Endothelial cell of umbilical vein (primary cell): ENCODE measurements around the gene OPTC. TPM values are rescaled to one million over a fixed set of nuclear protein-coding genes. Genes with fewer than 3 reads are reported as not detected.

Experiments used
- BruUV-seq: library from RNA; stranded (reverse); fragments of 400-500 nt; replicated peaks from 2 replicates; lab custom pipeline; 2021; lab: Mats Ljungman, UMichigan
- CTCF ChIA-PET: fragments of 300-600, 350-600 bp; sonication (Branson Sonifier 250); formaldehyde crosslinking; loops from one replicate; lab custom pipeline; 2021; ENCODE audit warnings: antibody characterized with exemption, inconsistent platforms; lab: Charles Lee
- POLR2A ChIA-PET: fragments of 300-600, 350-600 bp; sonication (Branson Sonifier 250); formaldehyde crosslinking; loops from one replicate; lab custom pipeline; 2021; ENCODE audit warnings: antibody characterized with exemption, inconsistent platforms; lab: Charles Lee
- DNase-seq: peaks from one replicate; pipeline ENCODE4 v3.0.0-alpha.2; 2011; ENCODE audit warnings: low read depth, low spot score
- FAIRE-seq: peaks from 2 replicates; lab custom pipeline; 2011; peaks lifted over from hg19 to GRCh38; lab: Jason Lieb, UNC
- H2AFZ ChIP-seq: 2 replicates; pipeline ENCODE4 v1.6.0; 2012; ENCODE audit warnings: low read depth, low read length, control low read depth, inconsistent platforms
- H3K27ac ChIP-seq: 2 replicates; pipeline ENCODE4 v1.5.1; 2011; ENCODE audit warnings: low read depth, mild to moderate bottlenecking, control low read depth, low read length, moderate library complexity; ENCODE audit not compliant: insufficient read depth
- H3K27me3 ChIP-seq, 2 experiments: 2 replicates each; pipeline versions ENCODE4 v1.6.0 to v1.6.1; 2011; ENCODE audit warnings: low read length in 2 of 2, mixed read lengths in 1 of 2; ENCODE audit not compliant: control insufficient read depth in 2 of 2, insufficient read depth in 2 of 2
- H3K36me3 ChIP-seq, 2 experiments: 2 replicates in 1 of 2; 3 replicates in 1 of 2; pipeline ENCODE4 v1.5.1; 2011; ENCODE audit warnings: low read length in 2 of 2, mild to moderate bottlenecking in 1 of 2, moderate library complexity in 1 of 2; ENCODE audit not compliant: control insufficient read depth in 2 of 2, insufficient read depth in 2 of 2; ENCODE audit errors: extremely low read depth in 1 of 2
- H3K4me1 ChIP-seq: 3 replicates; pipeline ENCODE4 v1.5.1; 2011; ENCODE audit warnings: mild to moderate bottlenecking, low read length; ENCODE audit not compliant: control insufficient read depth, insufficient read depth; ENCODE audit errors: extremely low read depth
- H3K4me2 ChIP-seq: 2 replicates; pipeline ENCODE4 v1.6.1; 2011; ENCODE audit warnings: low read length, control low read depth, mixed read lengths; ENCODE audit not compliant: insufficient read depth
- H3K4me3 ChIP-seq, 3 experiments: fragments of 200-600 bp in 1 of 3; sonication (generic), shearing (Covaris generic) in 1 of 3; replicated peaks in 1 of 3; 2 replicates each; pipeline ENCODE4 v1.5.1; 2011 to 2016; ENCODE audit warnings: control low read depth in 3 of 3, low read length in 3 of 3, mild to moderate bottlenecking in 2 of 3, inconsistent platforms in 1 of 3, low read depth in 1 of 3, moderate library complexity in 1 of 3; ENCODE audit not compliant: insufficient read depth in 1 of 3
- H3K79me2 ChIP-seq: 2 replicates; pipeline ENCODE4 v1.6.0; 2012; ENCODE audit warnings: low read length, inconsistent platforms; ENCODE audit not compliant: control insufficient read depth, insufficient read depth
- H3K9ac ChIP-seq: replicated peaks from 2 replicates; pipeline ENCODE3; 2011; ENCODE audit warnings: low read length, control low read depth; ENCODE audit not compliant: insufficient read depth; ENCODE audit errors: extremely low read depth
- H3K9me1 ChIP-seq: replicated peaks from 3 replicates; pipeline ENCODE4 v1.6.0; 2011; ENCODE audit warnings: mild to moderate bottlenecking, low read length; ENCODE audit not compliant: control insufficient read depth, insufficient read depth; ENCODE audit errors: extremely low read depth
- H3K9me3 ChIP-seq: replicated peaks from 2 replicates; pipeline ENCODE4 v1.5.1; 2012; ENCODE audit warnings: low read length, inconsistent platforms; ENCODE audit not compliant: control insufficient read depth, insufficient read depth
- H4K20me1 ChIP-seq: replicated peaks from 2 replicates; pipeline ENCODE3; 2011; ENCODE audit warnings: mild to moderate bottlenecking, low read length; ENCODE audit not compliant: control insufficient read depth, insufficient read depth; ENCODE audit errors: extremely low read depth
- EZH2 ChIP-seq: IDR thresholded peaks from 2 replicates; pipeline ENCODE4 v1.6.1; 2012; ENCODE audit warnings: borderline replicate concordance, low read depth, mild to moderate bottlenecking, moderate library complexity, low read length, inconsistent platforms; ENCODE audit not compliant: severe bottlenecking
- FOS ChIP-seq: IDR thresholded peaks from 2 replicates; pipeline ENCODE4 v1.6.1; 2011; ENCODE audit warnings: mild to moderate bottlenecking, low read length, moderate library complexity, borderline replicate concordance; ENCODE audit not compliant: insufficient read depth
- GATA2 ChIP-seq: IDR thresholded peaks from 2 replicates; pipeline ENCODE4 v1.7.0; 2011; ENCODE audit warnings: low read depth, mild to moderate bottlenecking, moderate library complexity, mixed read lengths, low read length; ENCODE audit not compliant: insufficient read length, insufficient read depth
- JUN ChIP-seq: IDR thresholded peaks from 2 replicates; pipeline ENCODE4 v1.6.1; 2011; ENCODE audit warnings: borderline replicate concordance, low read depth; ENCODE audit not compliant: insufficient read length, insufficient read depth
- MYC ChIP-seq: IDR thresholded peaks from one replicate; pipeline ENCODE4 v1.6.1; 2011; ENCODE audit warnings: mild to moderate bottlenecking, low read depth, low read length
- POLR2A ChIP-seq: IDR thresholded peaks from 2 replicates; pipeline ENCODE4 v1.6.1; 2012; ENCODE audit warnings: low read depth, mild to moderate bottlenecking, control low read depth, low read length
- POLR2AphosphoS5 ChIP-seq: IDR thresholded peaks from 2 replicates; pipeline ENCODE4 v1.6.1; 2012; ENCODE audit warnings: low read depth, mild to moderate bottlenecking, control low read depth, low read length, moderate library complexity; ENCODE audit not compliant: insufficient read depth
- dilution Hi-C: fragments of 300-500 bp; cut with MboI; formaldehyde crosslinking; loops from one replicate; pipeline ENCODE4 v1.15.0; 2019; ENCODE audit warnings: low sequenced_read_pairs; ENCODE audit not compliant: extremely low pct_ligation_motif_present
- intact Hi-C: fragments of 100-400 bp; cut with micrococcal nuclease; formaldehyde crosslinking; loops from one replicate; pipeline ENCODE4 v1.10.0; 2022
- polyA plus RNA-seq, 4 experiments: library from polyadenylated mRNA; depleted of rRNA in 3 of 4; stranded (reverse) in 3 of 4; unstranded in 1 of 4; fragments of >200 nt; gene quantifications; 2 replicates each; pipeline versions ENCODE4 v1.2.1 to v1.2.3, GENCODE V29; 2011 to 2012; ENCODE audit warnings: missing spikeins in 1 of 4
- total RNA-seq: library from RNA; stranded (reverse); gene quantifications from 2 replicates; pipeline ENCODE4 v1.2.3, GENCODE V29; 2021
- TF ChIP-seq, protein P1 (sequence below): IDR thresholded peaks from 2 replicates; pipeline ENCODE4 v1.6.1; 2011; ENCODE audit not compliant: insufficient read depth, insufficient read length
- TF ChIP-seq, protein P2 (sequence below), 2 donors: IDR thresholded peaks; 1 replicate in 1 of 2; 2 replicates in 1 of 2; pipeline ENCODE4 v1.5.1; 2011; ENCODE audit warnings: low read length in 2 of 2, mild to moderate bottlenecking in 2 of 2, moderate library complexity in 2 of 2, control low read depth in 1 of 2, inconsistent platforms in 1 of 2, low read depth in 1 of 2; ENCODE audit not compliant: insufficient read depth in 1 of 2; ENCODE audit errors: extremely low read depth in 1 of 2

Gene OPTC
- total and polyA plus RNA-seq, 2 donors (not counting 3 experiments of a cell fraction or from before 2014, with no cell fraction given), result not detected

DNA sequence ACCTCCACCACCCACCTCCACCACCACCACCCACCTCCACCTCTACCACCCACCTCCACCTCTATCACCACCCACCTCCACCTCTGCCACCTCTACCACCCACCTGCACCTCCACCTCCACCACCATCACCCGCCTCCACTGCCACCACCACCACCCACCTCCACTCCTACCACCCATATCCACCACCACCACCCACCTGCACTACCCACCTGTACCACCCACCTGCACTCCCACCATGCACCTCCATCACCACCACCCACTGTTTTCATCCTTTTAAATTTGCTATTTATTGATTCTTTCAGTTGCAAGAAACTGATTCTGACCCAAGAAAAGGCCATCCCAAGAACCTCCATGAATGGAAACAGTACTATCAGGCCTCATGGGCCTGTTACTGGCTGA lies 6.3 kb downstream of the OPTC start:
- no TSS peak for BruUV-seq
- dilution Hi-C loops, result no loop called here

More for the DNA sequence above, 6.3 kb downstream of the OPTC start:
- H3K4me1 ChIP-seq, result no peaks in the 10 kb centered on the region
- no peak overlapping the region for H2AFZ ChIP-seq
- H3K9ac ChIP-seq, result no peak overlapping the region
- H3K36me3 ChIP-seq, result no peaks in the 10 kb centered on the region
- TF ChIP-seq POLR2AphosphoS5, result no peak
- TF ChIP-seq EZH2, result no peak
- no peak for TF ChIP-seq FOS
- TF ChIP-seq JUN, result no peak
- TF ChIP-seq, protein P1, sequence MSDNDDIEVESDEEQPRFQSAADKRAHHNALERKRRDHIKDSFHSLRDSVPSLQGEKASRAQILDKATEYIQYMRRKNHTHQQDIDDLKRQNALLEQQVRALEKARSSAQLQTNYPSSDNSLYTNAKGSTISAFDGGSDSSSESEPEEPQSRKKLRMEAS, result no peak
- TF ChIP-seq MYC, result no peak
- no peak for TF ChIP-seq GATA2
- no peak for TF ChIP-seq POLR2A
- TF ChIP-seq, protein P2, sequence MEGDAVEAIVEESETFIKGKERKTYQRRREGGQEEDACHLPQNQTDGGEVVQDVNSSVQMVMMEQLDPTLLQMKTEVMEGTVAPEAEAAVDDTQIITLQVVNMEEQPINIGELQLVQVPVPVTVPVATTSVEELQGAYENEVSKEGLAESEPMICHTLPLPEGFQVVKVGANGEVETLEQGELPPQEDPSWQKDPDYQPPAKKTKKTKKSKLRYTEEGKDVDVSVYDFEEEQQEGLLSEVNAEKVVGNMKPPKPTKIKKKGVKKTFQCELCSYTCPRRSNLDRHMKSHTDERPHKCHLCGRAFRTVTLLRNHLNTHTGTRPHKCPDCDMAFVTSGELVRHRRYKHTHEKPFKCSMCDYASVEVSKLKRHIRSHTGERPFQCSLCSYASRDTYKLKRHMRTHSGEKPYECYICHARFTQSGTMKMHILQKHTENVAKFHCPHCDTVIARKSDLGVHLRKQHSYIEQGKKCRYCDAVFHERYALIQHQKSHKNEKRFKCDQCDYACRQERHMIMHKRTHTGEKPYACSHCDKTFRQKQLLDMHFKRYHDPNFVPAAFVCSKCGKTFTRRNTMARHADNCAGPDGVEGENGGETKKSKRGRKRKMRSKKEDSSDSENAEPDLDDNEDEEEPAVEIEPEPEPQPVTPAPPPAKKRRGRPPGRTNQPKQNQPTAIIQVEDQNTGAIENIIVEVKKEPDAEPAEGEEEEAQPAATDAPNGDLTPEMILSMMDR (IDR thresholded peaks at IDR 0.05; ENCODE audit: extremely low read depth in 1 of 2, insufficient read depth in 1 of 2, low read depth in 1 of 2, low read length in 2 of 2), result no peak
- no peaks in the 10 kb centered on the region for H4K20me1 ChIP-seq
- ChIA-PET CTCF (interaction anchor here (1.8 kb wide), 1 partner anchor 202 kb away, joined by 11 read pairs; no protein-coding TSS in a partner anchor), POLR2A (no interaction called here)
- H3K27ac ChIP-seq, result no peak overlapping the region
- DNase-seq (no peak), FAIRE-seq (no peak)
- H3K4me3 ChIP-seq, result no peak overlapping the region
- no peaks in the 10 kb centered on the region for H3K9me3 ChIP-seq
- H3K27me3 ChIP-seq, result peaks cover 0 to 8% of the 10 kb centered on the region in 2 experiments
- no peaks in the 10 kb centered on the region for H3K79me2 ChIP-seq
- intact Hi-C loops, result no loop called here
- H3K9me1 ChIP-seq, result no peaks in the 10 kb centered on the region
- H3K4me2 ChIP-seq, result no peak overlapping the region
